Osteocyte (in vitro differentiated cells): Measurements from ENCODE around the gene CINP. TPM values are rescaled to one million over a fixed set of nuclear protein-coding genes. Genes with fewer than 3 reads are reported as not detected.

Source experiments
- DNase-seq: peaks from one replicate; pipeline ENCODE4 v3.0.0; 2021; ENCODE audit warnings: mixed read lengths; ENCODE audit not compliant: unreplicated experiment; ENCODE audit errors: extremely low spot score
- H3K27ac Mint-ChIP-seq: one replicate; pipeline ENCODE4 v1.8.0; 2021; ENCODE audit warnings: mild to moderate bottlenecking, mixed read lengths; ENCODE audit not compliant: unreplicated experiment
- H3K27me3 Mint-ChIP-seq: one replicate; pipeline ENCODE4 v1.8.0; 2021; ENCODE audit warnings: mixed read lengths; ENCODE audit not compliant: unreplicated experiment
- H3K36me3 Mint-ChIP-seq: one replicate; pipeline ENCODE4 v1.8.0; 2021; ENCODE audit warnings: mixed read lengths; ENCODE audit not compliant: unreplicated experiment
- H3K4me1 Mint-ChIP-seq: one replicate; pipeline ENCODE4 v1.8.0; 2021; ENCODE audit warnings: mixed read lengths; ENCODE audit not compliant: unreplicated experiment
- H3K4me3 Mint-ChIP-seq: one replicate; pipeline ENCODE4 v1.8.0; 2021; ENCODE audit warnings: mild to moderate bottlenecking, moderate library complexity, mixed read lengths; ENCODE audit not compliant: unreplicated experiment
- H3K9me3 Mint-ChIP-seq: one replicate; pipeline ENCODE4 v1.8.0; 2021; ENCODE audit warnings: mixed read lengths; ENCODE audit not compliant: unreplicated experiment
- CTCF ChIP-seq: fragments of 200-600 bp; sonication (generic); IDR thresholded peaks from 2 replicates; pipeline ENCODE4 v1.5.0; 2021; ENCODE audit warnings: antibody characterized with exemption, mild to moderate bottlenecking, moderate library complexity
- total RNA-seq: library from RNA; stranded (reverse); gene quantifications from 2 replicates; pipeline ENCODE4 v1.2.1, GENCODE V29; 2021

The CINP gene
- total RNA-seq, 1 donor from 2014 or later, result 30.7 TPM

GRCh38 chr14:102321456-102322422, 41.0 kb downstream of the CINP start:
- Mint-ChIP-seq H3K9me3 (no peaks in the 10 kb centered on the region), H3K27me3 (no peaks in the 10 kb centered on the region), H3K36me3 (peaks cover 4% of the 10 kb centered on the region), H3K4me1 (peaks cover 40% of the 10 kb centered on the region), H3K27ac (no peak overlapping the region), H3K4me3 (no peak overlapping the region)
- no peak for TF ChIP-seq CTCF
- DNase-seq, result no peak

- peaks cover 45% of the 10 kb centered on the region for H3K4me1 Mint-ChIP-seq
- H3K27me3 Mint-ChIP-seq, result no peaks in the 10 kb centered on the region
- no peaks in the 10 kb centered on the region for H3K36me3 Mint-ChIP-seq
- H3K27ac Mint-ChIP-seq, result peak overlapping the region; percentile 85
- no peak for DNase-seq
- no peak for TF ChIP-seq CTCF
- H3K9me3 Mint-ChIP-seq, result no peaks in the 10 kb centered on the region
- H3K4me3 Mint-ChIP-seq, result peak overlapping the region; percentile 83
Observed at GRCh38 chr14:102320671-102321455, 41.8 kb downstream of the CINP start.

GRCh38 chr14:102320033-102320660, 42.5 kb downstream of the CINP start:
- Mint-ChIP-seq H3K27ac (peak overlapping the region; percentile 85), H3K36me3 (no peaks in the 10 kb centered on the region), H3K9me3 (no peaks in the 10 kb centered on the region), H3K4me3 (peak overlapping the region; percentile 83), H3K4me1 (peaks cover 46% of the 10 kb centered on the region), H3K27me3 (no peaks in the 10 kb centered on the region)
- no peak for TF ChIP-seq CTCF
- DNase-seq, result no peak

GRCh38 chr14:102319351-102320032, 43.2 kb downstream of the CINP start, which contains the start of gene ZNF839:
TSS of gene ZNF839 (plus strand) at chr14:102319746. CDS start at chr14:102319766, 20 bp downstream.
- Mint-ChIP-seq H3K4me1 (peaks cover 48% of the 10 kb centered on the region), H3K9me3 (no peaks in the 10 kb centered on the region), H3K27ac (peak within 1 kb of the TSS; percentile 98), H3K4me3 (peak within 1 kb of the TSS; percentile 89), H3K27me3 (no peaks in the 10 kb centered on the region), H3K36me3 (no peaks in the 10 kb centered on the region)
- no peak for TF ChIP-seq CTCF
- DNase-seq, result peak; percentile 97
